ENCODE measurements around the gene GOLGB1. TPM values are rescaled to one million over a fixed set of nuclear protein-coding genes. Genes with fewer than 3 reads are reported as not detected.

GOLGB1 gene
- total and polyA plus RNA-seq, 2 donors (not counting 3 experiments of a cell fraction or from before 2014, with no cell fraction given), result 7.4 to 42.7 TPM

GRCh38 chr3:121641127-121641526 is 108.4 kb downstream of the GOLGB1 start:
- peaks cover 6 to 9% of the 10 kb centered on the region in 2 experiments for H3K36me3 ChIP-seq (ENCODE audit: control insufficient read depth in 2 of 2, extremely low read depth in 1 of 2, insufficient read depth in 2 of 2, low read length in 2 of 2)
- BruUV-seq (replicated peaks), result no TSS peak
- no peak overlapping the region for H3K27ac ChIP-seq (ENCODE audit: insufficient read depth, low read depth, low read length)
- no peak overlapping the region for H3K4me3 ChIP-seq (replicated peaks in 1 of 3; ENCODE audit: insufficient read depth in 1 of 3, low read depth in 1 of 3, low read length in 3 of 3)
- H3K9ac ChIP-seq (replicated peaks; ENCODE audit: extremely low read depth, insufficient read depth, low read length), result no peak overlapping the region
- H3K27me3 ChIP-seq (ENCODE audit: control insufficient read depth in 2 of 2, insufficient read depth in 2 of 2, low read length in 2 of 2), result no peaks in the 10 kb centered on the region
- TF ChIP-seq POLR2AphosphoS5 (IDR thresholded peaks at IDR 0.05; ENCODE audit: insufficient read depth, low read depth, low read length), result no peak
- ChIA-PET CTCF (no interaction called here), POLR2A (no interaction called here)
- H4K20me1 ChIP-seq (replicated peaks; ENCODE audit: control insufficient read depth, extremely low read depth, insufficient read depth, low read length), result no peaks in the 10 kb centered on the region
- dilution Hi-C loops (cut with MboI; ENCODE audit: extremely low pct_ligation_motif_present, low sequenced_read_pairs), result no loop called here
- H3K4me2 ChIP-seq (ENCODE audit: insufficient read depth, low read length), result no peak overlapping the region
- no peaks in the 10 kb centered on the region for H3K9me3 ChIP-seq (replicated peaks; ENCODE audit: control insufficient read depth, insufficient read depth, low read length)
- no peak for DNase-seq (ENCODE audit: low read depth, low spot score)
- no peak for FAIRE-seq
- H2AFZ ChIP-seq (ENCODE audit: low read depth, low read length), result no peak overlapping the region
- H3K79me2 ChIP-seq (ENCODE audit: control insufficient read depth, insufficient read depth, low read length), result no peaks in the 10 kb centered on the region
- intact Hi-C loops (cut with micrococcal nuclease), result no loop called here
- H3K9me1 ChIP-seq (replicated peaks; ENCODE audit: control insufficient read depth, extremely low read depth, insufficient read depth, low read length), result no peaks in the 10 kb centered on the region
- H3K4me1 ChIP-seq (ENCODE audit: control insufficient read depth, extremely low read depth, insufficient read depth, low read length), result no peaks in the 10 kb centered on the region

- ChIA-PET CTCF (no interaction called here), POLR2A (no interaction called here)
- Histone ChIP-seq H3K79me2 (ENCODE audit: control insufficient read depth, insufficient read depth, low read length) (no peaks in the 10 kb centered on the region), H3K9me3 (replicated peaks; ENCODE audit: control insufficient read depth, insufficient read depth, low read length) (no peaks in the 10 kb centered on the region), H4K20me1 (replicated peaks; ENCODE audit: control insufficient read depth, extremely low read depth, insufficient read depth, low read length) (no peaks in the 10 kb centered on the region), H3K9ac (replicated peaks; ENCODE audit: extremely low read depth, insufficient read depth, low read length) (no peak overlapping the region), H3K36me3 (ENCODE audit: control insufficient read depth in 2 of 2, extremely low read depth in 1 of 2, insufficient read depth in 2 of 2, low read length in 2 of 2) (peaks cover 2 to 6% of the 10 kb centered on the region in 2 experiments), H3K4me2 (ENCODE audit: insufficient read depth, low read length) (no peak overlapping the region), H3K4me3 (replicated peaks in 1 of 3; ENCODE audit: insufficient read depth in 1 of 3, low read depth in 1 of 3, low read length in 3 of 3) (no peak overlapping the region), H3K9me1 (replicated peaks; ENCODE audit: control insufficient read depth, extremely low read depth, insufficient read depth, low read length) (no peaks in the 10 kb centered on the region), H3K4me1 (ENCODE audit: control insufficient read depth, extremely low read depth, insufficient read depth, low read length) (no peaks in the 10 kb centered on the region), H3K27ac (ENCODE audit: insufficient read depth, low read depth, low read length) (no peak overlapping the region), H3K27me3 (ENCODE audit: control insufficient read depth in 2 of 2, insufficient read depth in 2 of 2, low read length in 2 of 2) (no peaks in the 10 kb centered on the region), H2AFZ (ENCODE audit: low read depth, low read length) (no peak overlapping the region)
- dilution Hi-C loops (cut with MboI; ENCODE audit: extremely low pct_ligation_motif_present, low sequenced_read_pairs), result no loop called here
- no TSS peak for BruUV-seq (replicated peaks)
- FAIRE-seq (no peak), DNase-seq (ENCODE audit: low read depth, low spot score) (no peak)
- intact Hi-C loops (cut with micrococcal nuclease), result no loop called here
- TF ChIP-seq GATA2 (IDR thresholded peaks at IDR 0.05; ENCODE audit: insufficient read depth, insufficient read length, low read depth, low read length) (no peak), MYC (IDR thresholded peaks at IDR 0.05; ENCODE audit: low read depth, low read length) (no peak), EZH2 (IDR thresholded peaks at IDR 0.05; ENCODE audit: borderline replicate concordance, low read depth, low read length, severe bottlenecking) (no peak), JUN (IDR thresholded peaks at IDR 0.05; ENCODE audit: borderline replicate concordance, insufficient read depth, insufficient read length, low read depth) (no peak), POLR2A (IDR thresholded peaks at IDR 0.05; ENCODE audit: low read depth, low read length) (no peak), POLR2AphosphoS5 (IDR thresholded peaks at IDR 0.05; ENCODE audit: insufficient read depth, low read depth, low read length) (no peak), MAX (IDR thresholded peaks at IDR 0.05; ENCODE audit: insufficient read depth, insufficient read length) (no peak), FOS (IDR thresholded peaks at IDR 0.05; ENCODE audit: borderline replicate concordance, insufficient read depth, low read length) (no peak), CTCF (IDR thresholded peaks at IDR 0.05; ENCODE audit: extremely low read depth in 1 of 2, insufficient read depth in 1 of 2, low read depth in 1 of 2, low read length in 2 of 2) (no peak)
These were observed 111.6 kb downstream of the GOLGB1 start for GRCh38 chr3:121637922-121638321.
